ENCODE measurements around the gene MYO5C. TPM values are rescaled to one million over a fixed set of nuclear protein-coding genes. Genes with fewer than 3 reads are reported as not detected.
"Not testable (repeated sequence)": the region's sequence is repeated elsewhere in the genome, so short reads cannot be mapped to it uniquely, and the experiment has no call there.

Gene MYO5C
- total RNA-seq, 6 donors from 2014 or later = 59.9 to 128 (median 84.5) TPM

DNA sequence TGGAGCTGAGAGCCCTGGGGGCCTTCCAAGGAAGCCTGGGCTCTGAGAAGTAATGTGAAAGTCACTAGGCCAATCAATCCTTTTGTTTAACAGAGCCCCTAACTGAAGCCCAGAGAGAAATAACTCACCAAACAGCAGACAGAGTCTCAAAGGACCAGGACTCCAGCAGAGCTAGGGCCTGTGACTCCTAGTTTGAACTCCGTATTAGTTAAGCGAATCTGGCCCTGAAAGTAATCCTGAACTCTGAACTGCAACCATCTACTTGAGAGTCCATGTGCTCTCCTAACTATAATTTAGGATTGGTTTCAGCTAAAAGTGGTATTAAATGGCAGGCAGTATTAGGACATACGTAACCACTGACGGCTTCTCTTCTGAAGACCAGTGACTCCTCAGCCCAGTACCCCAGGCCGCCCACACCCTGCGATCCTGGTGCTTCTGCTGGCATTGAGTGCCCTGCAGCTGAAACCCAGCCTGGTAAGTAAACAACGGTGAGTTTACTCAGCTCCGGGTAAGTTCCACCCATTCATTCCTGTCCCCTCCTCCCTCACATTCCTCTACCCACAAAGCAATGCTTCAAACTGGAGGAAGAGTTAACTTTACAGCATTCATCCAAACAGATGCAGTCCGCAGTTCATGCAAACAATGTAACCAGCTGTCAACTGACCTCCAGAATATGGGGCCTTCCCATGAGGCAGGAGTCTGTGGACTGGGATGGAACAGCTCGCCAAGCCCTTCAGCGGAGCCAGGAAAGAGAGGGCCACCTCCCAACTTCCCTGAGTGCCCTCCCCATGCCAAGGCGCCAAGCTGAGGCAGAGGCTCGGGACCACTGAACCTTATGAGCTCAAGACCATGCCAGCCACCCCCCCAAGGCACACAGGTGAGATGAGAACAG, 7.3 kb downstream of the MYO5C start:
- H3K4me3 ChIP-seq = peak overlapping the region in 1 of 4 donors; percentile 16
- WGBS, 2 donors = 51 to 56% methylated on average over 9 to 13 of the region's 13 CpGs

DNA sequence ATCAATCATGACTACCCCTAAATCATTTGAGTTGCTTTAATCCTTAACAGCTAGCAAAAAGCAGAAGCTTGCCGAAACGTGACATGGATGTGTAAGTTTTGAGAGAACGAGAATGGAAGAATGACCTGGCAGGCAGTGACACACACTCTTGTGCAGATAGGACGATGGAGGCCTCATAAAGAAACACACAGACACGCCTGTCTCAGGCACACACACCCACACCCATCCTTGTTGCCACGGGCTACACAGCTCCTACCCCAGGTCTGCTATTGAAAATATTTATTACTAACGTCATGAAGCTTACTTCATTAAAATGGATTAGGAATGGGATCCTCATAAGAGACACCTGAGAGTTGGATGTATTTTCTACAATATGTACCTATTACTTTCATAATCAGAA, 8.5 kb downstream of the MYO5C start:
- TF ChIP-seq EP300 (IDR thresholded peaks at IDR 0.05) (no peak), CTCF (IDR thresholded peaks at IDR 0.05) (no peak), POLR2AphosphoS5 (IDR thresholded peaks at IDR 0.05) (no peak), POLR2A (IDR thresholded peaks at IDR 0.05) (no peak)
- Histone ChIP-seq H3K27ac (peak overlapping the region; percentile 80 to 86 (median 82)), H3K36me3 (no peaks in the 10 kb centered on the region), H3K27me3 (no peaks in the 10 kb centered on the region), H3K9me3 (no peaks in the 10 kb centered on the region), H3K4me3 (no peak overlapping the region), H3K4me1 (peaks cover 0 to 19% (median 7%) of the 10 kb centered on the region in 4 donors)
- WGBS, 2 donors = 70 to 72% methylated on average over 7 of the region's 7 CpGs
- no peak for ATAC-seq (ENCODE audit: low FRiP score in 2 of 2)
- DNase-seq = no peak

More for the DNA sequence above, 7.3 kb downstream of the MYO5C start:
- ATAC-seq (ENCODE audit: low FRiP score in 2 of 2) (peak; percentile 74 to 94), DNase-seq (peak; percentile 58 to 90)
- Histone ChIP-seq H3K9me3 (no peaks in the 10 kb centered on the region), H3K27ac (peak overlapping the region; percentile 80 to 86 (median 82)), H3K4me1 (peaks cover 2 to 27% (median 8%) of the 10 kb centered on the region in 4 donors), H3K36me3 (no peaks in the 10 kb centered on the region), H3K27me3 (peaks cover 0 to 3% (median 0%) of the 10 kb centered on the region in 4 donors)
- peak in 1 of 4 donors; percentile 62 for TF ChIP-seq POLR2A (IDR thresholded peaks at IDR 0.05)
- no peak for TF ChIP-seq CTCF (IDR thresholded peaks at IDR 0.05)
- peak; percentile 36 to 54 for TF ChIP-seq POLR2AphosphoS5 (IDR thresholded peaks at IDR 0.05)
- peak in 2 of 4 donors; percentile 4 to 63 for TF ChIP-seq EP300 (IDR thresholded peaks at IDR 0.05)

- not testable (repeated sequence) for H3K4me3 ChIP-seq; ATAC-seq (ENCODE audit: low FRiP score in 2 of 2); H3K27me3 ChIP-seq; H3K9me3 ChIP-seq; H3K36me3 ChIP-seq
- peak overlapping the region in 2 of 4 donors; percentile 49 for H3K27ac ChIP-seq
- DNase-seq = peak in 1 of 2 donors; percentile 71
- 98% methylated on average over 15 of the region's 34 CpGs; no CpG with 5 or more reads in 1 of the 2 donors for WGBS, 2 donors
- H3K4me1 ChIP-seq = peaks cover 0 to 29% (median 7%) of the 10 kb centered on the region in 4 donors
Observed at GRCh38 chr15:52285941-52286340, 9.7 kb downstream of the MYO5C start.

GRCh38 chr15:52284164-52284563, 11.4 kb downstream of the MYO5C start:
- Histone ChIP-seq H3K36me3 (peaks cover 0 to under 1% (median 0%) of the 10 kb centered on the region in 4 donors), H3K4me1 (peaks cover 0 to 19% (median 3%) of the 10 kb centered on the region in 4 donors), H3K27ac (no peak overlapping the region), H3K9me3 (no peaks in the 10 kb centered on the region), H3K27me3 (no peaks in the 10 kb centered on the region), H3K4me3 (no peak overlapping the region)
- DNase-seq = no peak
- no peak for ATAC-seq (ENCODE audit: low FRiP score in 2 of 2)
- WGBS, 2 donors = 68 to 87% methylated on average over 3 of the region's 3 CpGs
- TF ChIP-seq POLR2AphosphoS5 (IDR thresholded peaks at IDR 0.05) (no peak), EP300 (IDR thresholded peaks at IDR 0.05) (no peak)

- no peak for DNase-seq
- 85 to 95% methylated on average over 5 to 6 of the region's 6 CpGs for WGBS, 2 donors
- no peak for TF ChIP-seq POLR2AphosphoS5 (IDR thresholded peaks at IDR 0.05)
- no peak for TF ChIP-seq CTCF (IDR thresholded peaks at IDR 0.05)
- no peak for TF ChIP-seq POLR2A (IDR thresholded peaks at IDR 0.05)
- no peak for TF ChIP-seq EP300 (IDR thresholded peaks at IDR 0.05)
- no peaks in the 10 kb centered on the region for H3K9me3 ChIP-seq
- H3K4me3 ChIP-seq = no peak overlapping the region
- no peak for ATAC-seq (ENCODE audit: low FRiP score in 2 of 2)
- H3K36me3 ChIP-seq = peaks cover 0 to 5% (median 1%) of the 10 kb centered on the region in 4 donors
- H3K27me3 ChIP-seq = no peaks in the 10 kb centered on the region
- peaks cover 0 to 13% (median 0%) of the 10 kb centered on the region in 4 donors for H3K4me1 ChIP-seq
- no peak overlapping the region for H3K27ac ChIP-seq
Observed at GRCh38 chr15:52283281-52283680, 12.3 kb downstream of the MYO5C start.

All from upper lobe of left lung (tissue), 6 donors.